Measurements from ENCODE around the gene DLL3.

- no peak for TF ChIP-seq EZH2 (IDR thresholded peaks at IDR 0.05)
- no peak for TF ChIP-seq POLR2AphosphoS5 (IDR thresholded peaks at IDR 0.05; ENCODE audit: borderline replicate concordance, low read depth, low read length)
Observed at GRCh38 chr19:39525205-39525604, 26.5 kb downstream of the DLL3 start.

All from SK-N-MC (cell line).